Endothelial cell of hepatic sinusoid (primary cell): ENCODE results near the gene NACAD.

Experiments used
- in situ Hi-C: cut with HindIII; loops from 2 replicates; pipeline ENCODE4 v1.10.0; 2017; ENCODE audit warnings: low sequenced_read_pairs

NACAD gene, protein sequence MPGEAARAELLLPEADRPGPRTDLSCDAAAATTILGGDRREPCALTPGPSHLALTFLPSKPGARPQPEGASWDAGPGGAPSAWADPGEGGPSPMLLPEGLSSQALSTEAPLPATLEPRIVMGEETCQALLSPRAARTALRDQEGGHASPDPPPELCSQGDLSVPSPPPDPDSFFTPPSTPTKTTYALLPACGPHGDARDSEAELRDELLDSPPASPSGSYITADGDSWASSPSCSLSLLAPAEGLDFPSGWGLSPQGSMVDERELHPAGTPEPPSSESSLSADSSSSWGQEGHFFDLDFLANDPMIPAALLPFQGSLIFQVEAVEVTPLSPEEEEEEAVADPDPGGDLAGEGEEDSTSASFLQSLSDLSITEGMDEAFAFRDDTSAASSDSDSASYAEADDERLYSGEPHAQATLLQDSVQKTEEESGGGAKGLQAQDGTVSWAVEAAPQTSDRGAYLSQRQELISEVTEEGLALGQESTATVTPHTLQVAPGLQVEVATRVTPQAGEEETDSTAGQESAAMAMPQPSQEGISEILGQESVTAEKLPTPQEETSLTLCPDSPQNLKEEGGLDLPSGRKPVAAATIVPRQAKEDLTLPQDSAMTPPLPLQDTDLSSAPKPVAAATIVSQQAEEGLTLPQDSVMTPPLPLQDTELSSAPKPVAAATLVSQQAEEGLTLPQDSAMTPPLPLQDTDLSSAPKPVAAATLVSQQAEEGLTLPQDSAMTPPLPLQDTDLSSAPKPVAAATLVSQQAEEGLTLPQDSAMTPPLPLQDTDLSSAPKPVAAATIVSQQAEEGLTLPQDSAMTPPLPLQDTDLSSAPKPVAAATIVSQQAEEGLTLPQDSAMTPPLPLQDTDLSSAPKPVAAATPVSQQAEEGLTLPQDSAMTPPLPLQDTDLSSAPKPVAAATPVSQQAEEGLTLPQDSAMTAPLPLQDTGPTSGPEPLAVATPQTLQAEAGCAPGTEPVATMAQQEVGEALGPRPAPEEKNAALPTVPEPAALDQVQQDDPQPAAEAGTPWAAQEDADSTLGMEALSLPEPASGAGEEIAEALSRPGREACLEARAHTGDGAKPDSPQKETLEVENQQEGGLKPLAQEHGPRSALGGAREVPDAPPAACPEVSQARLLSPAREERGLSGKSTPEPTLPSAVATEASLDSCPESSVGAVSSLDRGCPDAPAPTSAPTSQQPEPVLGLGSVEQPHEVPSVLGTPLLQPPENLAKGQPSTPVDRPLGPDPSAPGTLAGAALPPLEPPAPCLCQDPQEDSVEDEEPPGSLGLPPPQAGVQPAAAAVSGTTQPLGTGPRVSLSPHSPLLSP (N-terminal part only)

DNA sequence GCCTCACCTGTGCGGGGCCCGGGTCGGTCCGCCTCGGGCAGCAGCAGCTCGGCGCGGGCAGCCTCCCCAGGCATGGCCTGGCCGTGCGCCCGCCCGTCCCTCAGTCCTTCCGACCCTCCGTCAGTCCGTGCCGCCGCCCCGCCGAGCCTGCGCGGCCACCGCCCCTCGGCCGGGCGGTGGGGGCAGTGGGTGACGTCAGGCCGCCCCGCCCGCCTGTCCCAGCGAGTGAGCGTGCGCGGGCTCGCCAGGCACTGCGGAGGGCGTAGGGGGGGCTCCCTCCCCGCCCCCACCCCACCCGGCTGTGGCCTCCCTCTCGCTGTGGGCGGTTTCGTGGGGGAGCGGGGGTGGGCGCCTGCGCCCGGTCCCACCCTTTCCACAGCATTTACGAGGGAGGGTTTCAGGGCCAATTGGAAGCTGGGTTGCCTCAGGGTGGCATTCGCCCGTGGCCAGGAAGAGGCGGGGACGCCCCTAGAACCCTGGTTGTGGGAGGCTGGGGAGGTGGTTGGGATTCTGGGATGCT lies at the start of gene NACAD:
Gene NACAD, minus strand, starts transcription at position 149 of the 520 bp plus-strand sequence. Its CDS starts 75 bp downstream, at position 74.
- in situ Hi-C loops = no loop called here

DNA sequence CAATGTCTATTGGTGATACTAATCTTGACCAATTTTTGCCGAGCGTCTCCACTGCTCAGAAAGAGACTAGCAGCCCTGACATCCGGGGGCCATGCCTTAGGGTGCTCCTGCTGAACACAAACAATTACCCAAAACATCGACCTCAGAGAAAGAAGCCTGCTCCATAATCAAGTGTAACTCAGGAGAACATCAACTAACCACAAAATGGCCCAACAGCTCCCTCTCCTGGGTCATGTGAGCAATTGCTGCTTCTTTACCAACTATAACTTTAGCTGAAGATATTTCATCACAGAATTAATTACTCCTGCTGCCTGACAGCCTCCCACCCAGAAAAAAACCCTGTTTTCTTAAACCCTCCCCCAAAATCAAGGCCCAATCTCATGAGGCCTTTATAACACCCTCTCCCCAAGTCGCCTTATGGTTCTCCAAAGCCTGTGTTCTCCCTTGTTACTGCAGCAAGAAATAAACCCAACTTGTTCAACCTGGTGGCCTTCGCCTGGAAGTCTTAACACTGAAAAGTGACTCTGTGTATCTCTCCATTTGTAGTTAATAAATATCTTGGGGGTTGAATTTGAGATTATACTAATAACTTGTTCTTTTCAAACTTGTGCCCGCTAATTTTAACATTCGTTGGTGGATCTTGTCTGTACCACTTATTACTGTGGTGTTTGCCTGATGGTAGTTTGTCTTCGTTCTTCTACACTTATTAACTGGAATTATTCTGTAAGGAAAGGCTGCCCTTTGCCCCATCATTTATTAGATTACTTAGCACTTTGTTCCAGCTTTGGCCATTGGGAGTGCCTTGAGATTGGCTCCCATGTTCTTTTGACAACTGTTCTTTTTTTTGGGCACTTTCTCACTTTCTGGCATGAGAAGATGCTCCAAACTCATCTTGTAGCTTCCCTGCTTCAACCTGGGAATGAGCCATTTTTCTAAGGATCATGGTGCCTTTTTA lies 47.6 kb upstream of the NACAD start:
- in situ Hi-C loops = no loop called here

DNA sequence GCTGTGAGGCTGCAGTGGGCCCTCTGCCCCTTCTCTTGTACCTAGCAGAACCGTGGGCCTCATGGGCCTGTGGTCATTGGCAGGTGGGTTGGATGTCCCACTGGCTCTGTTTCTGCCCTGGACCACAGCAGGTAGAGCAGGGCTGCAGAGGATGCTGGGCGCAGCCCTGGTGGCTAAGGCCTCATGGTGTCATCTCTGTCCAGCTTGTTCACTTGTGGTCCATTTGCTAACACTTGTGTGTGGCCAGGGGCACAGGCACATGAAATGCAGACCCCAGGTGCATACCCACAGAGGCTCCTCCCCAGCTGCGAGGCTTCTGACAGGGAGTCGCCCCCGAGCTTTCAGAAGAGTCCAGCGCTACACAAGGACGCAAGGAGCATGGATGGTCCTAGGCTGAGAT lies 45.1 kb upstream of the NACAD start:
- in situ Hi-C loops = no loop called here

DNA sequence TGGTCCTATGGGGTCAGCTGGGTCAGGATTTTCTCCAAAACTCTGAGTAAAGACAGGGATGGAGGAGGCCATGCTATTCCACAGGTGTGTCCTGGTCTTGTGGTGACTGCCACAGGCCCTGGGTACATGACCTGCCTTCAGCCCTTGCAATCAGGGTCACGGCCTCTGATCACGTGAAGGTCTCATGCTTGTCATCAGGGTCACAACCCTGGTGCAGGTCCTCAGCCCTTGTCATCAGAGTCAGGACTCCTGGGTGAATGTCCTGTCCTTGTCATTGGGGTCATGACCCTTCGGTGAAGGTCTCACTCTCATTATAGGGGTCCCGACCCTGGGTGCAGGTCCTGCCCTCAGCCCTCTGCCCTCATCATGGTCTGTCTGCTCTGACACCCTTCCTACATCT lies 44.6 kb upstream of the NACAD start:
- in situ Hi-C loops = no loop called here

DNA sequence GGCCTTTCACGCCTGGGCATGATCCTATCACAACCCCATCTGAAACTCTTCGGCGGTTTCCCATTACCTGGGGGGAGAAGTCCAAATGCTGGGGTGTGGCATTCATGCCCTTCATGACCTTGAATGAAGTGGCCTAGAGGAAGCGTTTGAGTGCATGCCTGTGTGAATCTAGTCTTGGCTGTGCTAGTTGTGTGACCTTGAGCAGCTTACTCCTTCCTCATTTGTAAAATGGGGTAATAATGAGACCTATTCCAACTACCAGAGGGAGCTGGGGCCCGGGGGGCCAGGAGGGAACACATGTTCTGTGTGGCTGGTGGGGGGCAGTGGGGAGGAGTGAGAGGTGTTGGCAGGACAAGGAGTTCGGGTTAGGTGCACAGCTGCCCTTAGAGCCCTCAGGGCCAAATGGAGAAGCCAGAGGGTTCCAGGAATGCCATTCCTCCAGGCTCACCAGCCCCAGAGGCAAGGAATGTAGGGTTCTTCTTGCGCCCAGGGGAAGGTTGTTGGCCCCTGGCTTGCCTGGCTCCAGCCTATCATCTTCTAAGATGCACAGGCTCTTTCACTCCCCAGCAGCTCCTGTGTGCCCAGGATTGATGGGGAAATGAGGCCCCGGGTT lies 44.0 kb upstream of the NACAD start:
- in situ Hi-C loops = no loop called here

DNA sequence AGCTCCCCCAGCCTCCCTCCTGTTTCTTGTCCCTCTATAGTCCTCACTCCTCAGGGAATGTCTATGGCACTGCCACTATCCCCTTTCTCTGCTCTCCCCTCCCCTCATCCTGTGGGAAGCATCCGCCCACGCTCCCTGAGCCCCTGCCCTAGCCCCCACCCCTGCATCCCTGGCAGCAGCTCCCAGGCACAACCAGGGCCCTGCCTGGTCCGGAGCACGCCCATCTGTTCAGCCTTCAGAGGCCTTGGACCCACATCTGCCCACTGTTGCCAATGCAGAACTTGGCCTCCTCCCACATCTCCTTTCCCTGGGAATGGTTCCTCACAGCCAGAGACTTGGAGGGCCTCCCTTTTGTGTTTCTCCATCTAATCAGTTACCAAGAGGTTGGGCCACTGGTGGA lies 43.1 kb upstream of the NACAD start:
- in situ Hi-C loops = no loop called here

DNA sequence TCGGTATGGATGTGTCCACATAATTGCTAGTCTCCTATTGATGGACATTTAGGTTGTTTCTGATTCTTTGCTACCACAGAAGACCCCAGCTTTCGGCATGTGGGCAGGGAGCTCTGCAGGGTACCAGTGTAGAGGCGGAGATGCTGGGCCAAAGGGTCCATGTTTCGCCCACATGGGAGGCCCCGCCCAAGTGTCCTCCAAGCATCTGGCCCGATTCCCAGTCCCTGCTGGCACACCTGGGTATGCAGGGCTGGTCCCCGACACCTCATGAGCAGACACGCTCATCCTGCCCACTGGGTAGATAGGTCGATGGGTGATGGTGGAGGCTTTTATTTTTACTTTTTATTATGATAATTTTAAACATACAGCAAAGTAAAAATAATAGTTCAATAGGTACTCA lies 42.1 kb upstream of the NACAD start:
- in situ Hi-C loops = no loop called here

DNA sequence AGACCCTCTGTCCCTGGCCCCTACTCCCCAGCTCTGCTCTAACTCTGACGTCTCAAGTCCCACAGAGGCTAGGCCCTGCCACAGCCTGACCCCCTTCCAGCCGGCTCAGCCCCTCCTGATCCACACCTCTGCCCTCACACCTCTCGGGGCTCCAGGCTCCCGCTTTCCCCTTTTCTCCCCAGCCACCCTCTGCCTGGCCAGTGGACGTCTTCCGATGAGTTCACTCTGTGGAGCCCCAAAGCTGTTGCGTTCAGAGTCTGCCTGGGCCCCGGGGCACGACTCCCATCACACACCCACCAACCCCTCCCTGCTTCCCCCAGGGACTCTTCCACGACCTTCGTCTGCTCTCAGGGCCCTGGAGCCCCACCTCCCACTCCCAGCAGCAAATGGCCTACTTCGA lies 41.1 kb upstream of the NACAD start:
- in situ Hi-C loops = no loop called here

DNA sequence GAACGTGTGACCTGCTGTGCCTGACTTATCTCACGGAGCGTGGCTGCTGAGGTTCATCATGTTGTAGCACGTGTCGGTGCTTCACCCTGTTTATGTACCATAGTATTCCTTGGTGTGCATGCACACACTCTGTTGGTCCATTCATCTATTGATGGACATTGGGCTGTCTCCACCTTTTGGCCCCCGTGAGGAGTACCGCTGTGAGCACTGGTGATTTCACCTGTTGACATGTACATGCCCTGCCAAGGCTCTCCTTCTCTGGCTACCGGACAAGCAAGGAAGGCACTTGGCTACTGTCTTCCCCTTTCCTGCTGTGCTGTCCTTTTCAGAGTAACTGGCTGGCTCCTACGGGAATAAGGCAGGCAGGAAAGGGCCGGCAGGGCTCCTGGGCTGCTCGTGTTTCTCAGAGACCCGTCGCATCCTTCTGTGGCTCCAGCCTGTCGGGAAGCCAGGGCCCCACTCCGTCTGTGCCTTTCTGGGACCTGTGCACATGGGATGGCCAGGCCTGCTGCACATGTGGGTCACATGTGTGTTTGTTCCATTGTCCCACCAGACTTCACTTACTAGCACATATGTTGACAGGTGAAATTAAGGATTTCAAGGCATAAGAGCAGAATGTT lies 40.5 kb upstream of the NACAD start:
- in situ Hi-C loops = no loop called here

DNA sequence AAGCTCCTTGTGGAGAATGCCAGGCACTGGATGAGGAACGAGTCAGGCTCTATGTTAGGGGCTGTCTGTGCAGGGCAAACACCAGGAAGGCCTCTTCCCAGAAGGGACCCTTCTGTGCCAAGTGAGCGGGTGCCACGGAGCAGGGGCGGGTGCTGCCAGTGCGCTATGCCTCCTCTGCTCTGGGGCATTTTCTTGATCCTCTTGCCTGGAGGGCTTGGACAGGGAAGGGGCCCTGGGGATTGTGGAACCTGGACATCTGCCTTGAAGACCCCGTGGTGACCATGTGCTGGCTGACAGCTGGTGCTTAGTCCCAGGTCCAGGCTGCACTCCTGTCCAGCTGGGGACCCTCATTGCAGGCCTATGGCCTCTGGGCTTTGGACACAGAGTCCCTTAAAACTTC lies 38.2 kb upstream of the NACAD start:
- in situ Hi-C loops = no loop called here

DNA sequence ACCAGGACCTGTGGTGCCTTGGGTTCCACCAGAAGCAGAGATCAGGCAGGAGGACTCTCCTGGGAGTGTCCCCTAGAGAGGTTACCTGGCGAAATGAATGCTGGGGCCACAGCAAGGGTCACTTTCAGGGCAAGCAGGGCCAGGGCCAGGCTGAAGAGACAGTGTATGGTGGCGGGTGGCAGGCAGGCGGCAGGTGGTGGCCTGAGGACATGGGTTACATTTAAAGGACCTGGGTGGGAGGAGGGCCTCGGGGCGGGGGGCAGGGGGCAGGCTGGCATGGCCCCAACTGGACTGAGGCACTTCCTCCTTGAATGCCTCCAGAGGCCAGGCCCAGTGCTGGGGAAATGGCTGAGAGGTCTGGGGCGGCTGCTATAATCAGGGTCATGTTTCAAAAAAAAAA lies 37.4 kb upstream of the NACAD start:
- in situ Hi-C loops = no loop called here

DNA sequence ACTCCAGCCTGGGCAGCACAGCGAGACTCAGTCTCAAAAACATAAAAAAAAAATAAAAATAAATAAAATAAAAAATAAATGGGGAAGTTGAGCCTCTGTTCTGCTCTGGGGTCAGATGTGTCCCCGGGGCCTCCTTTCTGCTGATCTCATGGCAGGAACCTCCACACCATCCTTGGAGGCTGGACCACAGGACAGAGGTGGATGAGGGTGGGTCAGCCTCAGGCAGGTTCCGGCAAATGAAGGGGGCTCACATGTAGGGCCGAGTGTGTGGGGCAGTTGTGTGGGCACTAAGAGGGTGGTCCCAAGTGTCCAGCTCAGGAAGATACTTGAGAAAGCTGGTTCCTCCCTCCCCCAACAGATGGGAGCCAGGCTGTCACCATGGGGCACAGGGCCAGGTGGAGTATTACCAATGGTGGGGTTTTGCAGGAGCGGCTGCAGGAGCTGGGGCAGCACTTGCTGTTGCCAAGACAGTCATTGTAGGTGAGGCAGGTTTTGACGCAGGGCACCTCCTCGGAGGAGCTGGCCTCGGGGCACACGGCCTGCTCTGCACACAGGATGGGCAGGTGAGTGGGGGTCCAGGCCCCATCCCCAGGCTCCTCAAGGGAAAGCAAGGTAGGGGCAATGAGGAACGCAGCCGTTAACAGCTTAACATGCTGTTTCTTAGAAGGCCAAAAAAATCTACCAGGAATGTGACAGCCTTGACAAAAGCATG lies 36.6 kb upstream of the NACAD start:
- in situ Hi-C loops = no loop called here

DNA sequence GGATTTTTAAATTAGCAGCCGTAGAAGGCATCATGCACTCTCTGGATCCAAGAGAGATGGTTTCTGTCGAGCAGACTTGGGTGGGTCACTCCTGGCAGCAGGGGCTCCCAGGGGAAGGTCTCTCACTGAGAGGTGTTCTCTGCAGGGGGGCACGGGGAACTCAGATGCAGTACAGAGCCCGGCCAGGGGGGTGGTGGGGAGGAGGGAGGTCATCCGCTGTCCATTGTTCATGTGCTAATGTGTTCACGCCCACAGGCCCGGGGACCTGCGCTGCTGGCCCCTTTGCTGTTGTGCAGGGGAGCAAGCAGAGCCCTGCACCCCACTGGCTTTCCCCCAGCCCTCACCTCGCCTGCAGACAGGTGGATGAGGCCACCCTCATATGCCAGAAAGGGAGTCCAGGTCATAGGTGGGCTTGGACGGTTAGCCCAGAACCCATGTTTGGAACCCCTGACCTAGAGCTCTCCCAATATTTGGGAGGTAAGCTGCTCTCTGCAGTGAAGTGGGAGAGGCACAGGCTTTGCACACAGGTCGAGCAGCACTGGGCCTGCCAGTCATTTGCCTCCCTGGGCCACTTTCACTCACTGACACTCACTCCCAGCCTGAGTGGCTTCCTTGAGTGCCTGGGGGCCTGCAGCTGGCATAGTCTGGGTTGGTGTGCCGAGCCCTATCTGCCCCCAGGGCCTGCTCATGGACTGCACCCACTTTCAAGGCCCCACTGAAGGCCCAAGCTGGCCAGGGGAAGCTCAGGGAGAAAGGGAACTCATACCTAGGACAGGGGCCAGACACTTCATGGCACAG lies 35.3 kb upstream of the NACAD start:
- in situ Hi-C loops = no loop called here

DNA sequence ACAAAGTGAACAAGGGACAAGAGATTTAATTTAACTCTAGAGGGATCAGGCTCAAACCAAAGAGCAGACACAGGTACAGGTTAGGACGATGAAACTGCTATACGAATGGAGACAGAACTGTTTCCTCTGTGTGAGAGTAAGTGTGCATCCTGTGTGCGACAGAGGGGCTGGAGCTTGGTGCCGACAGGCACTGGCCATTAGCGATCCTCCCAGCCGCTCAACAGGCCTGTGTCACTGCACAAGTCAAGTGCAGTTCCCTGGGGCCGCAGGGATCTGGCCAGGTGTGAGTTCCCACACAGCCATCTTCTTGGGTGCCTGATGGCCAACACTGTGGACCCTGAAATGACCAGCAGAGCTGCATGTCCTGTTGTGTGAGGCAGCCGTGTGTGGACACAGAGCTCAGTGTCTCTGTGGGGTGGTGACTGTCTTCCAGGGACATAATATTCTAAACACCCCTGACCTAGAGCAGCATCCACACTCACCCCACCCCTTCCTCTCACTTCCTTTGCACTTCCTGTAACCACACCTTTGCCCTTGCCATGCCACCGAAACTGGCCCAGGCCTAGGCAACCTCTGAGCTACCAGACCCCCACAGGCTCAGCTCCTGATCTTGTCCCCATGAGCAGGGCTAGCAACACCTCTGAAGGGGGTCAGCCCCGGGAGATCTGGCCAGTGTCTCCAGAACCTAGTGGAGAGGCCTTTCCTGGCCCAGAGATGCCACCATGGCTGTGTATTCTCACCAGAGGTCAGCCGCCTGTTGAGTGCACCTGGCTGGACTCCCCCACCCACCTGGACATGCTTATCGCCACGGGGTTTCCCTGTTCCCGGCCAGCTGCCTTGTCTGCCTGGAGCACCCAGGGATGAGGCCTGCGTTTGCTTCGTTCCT lies 34.4 kb upstream of the NACAD start:
- in situ Hi-C loops = no loop called here

DNA sequence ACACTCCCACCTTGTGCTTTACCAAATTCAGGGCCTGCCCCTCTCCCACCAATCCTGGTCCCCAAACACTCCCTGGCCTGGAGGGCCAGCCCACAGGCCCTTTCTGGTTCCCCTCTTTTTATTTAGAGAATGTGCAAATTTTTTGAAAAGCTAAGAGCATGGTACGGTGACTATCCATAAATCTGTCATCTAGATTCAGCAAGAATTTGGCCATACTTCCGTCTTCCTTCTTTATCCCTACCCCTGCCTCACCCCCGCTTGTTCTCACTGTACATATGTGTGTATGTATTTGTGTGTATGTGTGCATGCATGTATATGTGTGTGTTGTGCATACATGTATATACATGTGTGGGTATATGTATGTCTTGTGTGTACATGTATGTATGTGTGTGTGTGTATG lies 30.8 kb upstream of the NACAD start:
- in situ Hi-C loops = no loop called here

DNA sequence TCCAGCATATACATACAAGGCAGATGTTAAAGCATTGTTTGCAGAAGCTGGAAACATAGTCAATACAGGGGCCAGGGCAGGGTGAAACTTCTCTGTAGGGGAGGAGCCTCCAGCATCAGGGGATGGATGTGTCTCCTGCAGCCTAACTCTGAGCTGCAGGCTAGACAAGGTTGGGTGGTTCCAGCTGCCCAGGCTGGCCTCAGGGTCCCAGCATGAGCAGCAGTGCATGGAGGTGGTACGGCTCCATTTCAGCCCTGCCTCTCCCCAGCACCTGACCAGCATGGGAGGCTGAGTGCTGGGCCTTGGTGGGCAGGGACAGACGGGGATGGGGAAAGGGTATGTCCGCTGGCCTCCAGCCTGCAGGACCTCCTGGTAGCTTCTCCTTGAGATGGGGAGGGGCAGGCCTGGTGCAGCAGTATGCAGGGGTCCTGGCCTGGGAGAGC lies 30.1 kb upstream of the NACAD start:
- in situ Hi-C loops = no loop called here
